ENCODE measurements around the gene IQGAP3.

The IQGAP3 gene

DNA sequence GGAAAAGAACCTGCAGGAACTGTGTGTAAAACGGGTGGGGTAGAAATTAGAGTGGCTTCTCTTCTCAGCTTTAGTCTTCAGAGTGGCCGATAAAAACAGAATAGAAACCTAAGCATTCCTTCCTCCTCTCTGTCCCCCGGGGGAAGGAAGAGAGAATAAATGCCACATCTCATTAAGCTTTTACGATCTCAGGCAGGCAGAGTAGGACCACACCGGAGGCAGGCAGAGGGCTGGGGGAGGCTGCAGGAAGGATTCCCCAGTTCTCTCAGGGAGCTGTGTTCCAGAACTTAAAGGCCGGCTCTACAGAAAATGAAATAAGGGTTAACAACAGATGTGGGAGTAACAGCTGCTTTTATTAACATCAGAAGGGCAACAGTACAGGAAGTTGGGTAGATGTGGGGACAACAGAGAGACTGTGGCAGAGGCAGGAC is 47.3 kb downstream of the IQGAP3 start:
- TF ChIP-seq GATA3 (IDR thresholded peaks at IDR 0.05; ENCODE audit: low read depth, low read length) (no peak), GATA2 (IDR thresholded peaks at IDR 0.05; ENCODE audit: low read depth, low read length) (no peak)

DNA sequence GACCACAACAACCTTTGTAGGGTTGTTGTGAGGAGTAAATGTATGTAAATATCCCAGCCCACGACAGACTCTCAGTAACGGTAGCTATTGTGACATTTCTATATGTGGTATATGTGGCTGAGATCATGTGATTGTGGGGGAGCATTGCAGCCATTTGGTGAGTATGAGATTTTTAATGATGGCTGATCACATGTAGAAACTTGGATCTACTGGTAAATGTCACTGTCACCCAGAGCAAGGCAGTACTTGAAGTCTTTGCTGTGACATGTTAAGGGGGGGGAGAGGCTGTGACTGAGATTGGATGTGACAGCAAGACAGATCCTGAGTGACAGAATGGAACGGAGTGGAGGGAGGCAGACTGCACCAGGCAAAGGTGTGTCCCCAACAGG is 47.9 kb downstream of the IQGAP3 start:
- TF ChIP-seq GATA3 (IDR thresholded peaks at IDR 0.05; ENCODE audit: low read depth, low read length) (no peak), GATA2 (IDR thresholded peaks at IDR 0.05; ENCODE audit: low read depth, low read length) (no peak)

DNA sequence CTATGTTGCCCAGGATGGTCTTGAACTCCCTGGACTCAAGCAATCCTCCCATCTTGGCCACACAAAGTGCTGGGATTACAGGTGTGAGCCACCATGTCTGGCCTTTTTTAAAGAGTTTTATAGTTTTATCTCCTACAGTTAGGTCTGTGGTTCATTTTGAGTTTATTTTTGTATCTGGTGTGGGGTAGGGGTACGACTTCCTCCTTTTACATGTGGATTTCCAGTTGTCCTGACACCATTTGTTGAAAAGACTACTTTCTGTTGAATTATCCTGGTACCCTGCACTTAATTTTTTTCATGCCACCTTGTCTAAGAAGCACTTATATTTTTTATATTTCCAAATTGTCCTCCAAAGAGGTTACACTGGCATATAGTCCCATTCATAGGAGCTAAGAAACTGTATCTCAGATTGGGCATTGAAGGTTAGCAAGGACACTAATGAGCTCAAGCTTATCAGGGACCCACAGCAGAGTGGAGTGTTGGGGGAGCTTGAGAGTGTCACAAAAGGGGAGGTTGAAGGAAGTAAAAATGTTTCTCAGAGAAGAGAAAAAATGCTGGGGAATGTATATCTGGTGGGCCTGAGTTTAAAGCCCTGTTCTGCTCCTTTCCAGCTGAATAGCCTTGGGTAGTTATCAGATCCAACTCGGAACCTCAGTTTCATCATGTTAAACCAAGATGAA is 48.4 kb downstream of the IQGAP3 start:
- TF ChIP-seq GATA2 (IDR thresholded peaks at IDR 0.05; ENCODE audit: low read depth, low read length), result no peak
- no peak for TF ChIP-seq GATA3 (IDR thresholded peaks at IDR 0.05; ENCODE audit: low read depth, low read length)

GRCh38 chr1:156522443-156522970 is 49.9 kb downstream of the IQGAP3 start:
- TF ChIP-seq GATA3 (IDR thresholded peaks at IDR 0.05; ENCODE audit: low read depth, low read length), result no peak; the same call in 1 of the 2 replicates
- TF ChIP-seq GATA2 (IDR thresholded peaks at IDR 0.05; ENCODE audit: low read depth, low read length), result peak; percentile 49; the same call in 1 of the 2 replicates

- TF ChIP-seq GATA2 (IDR thresholded peaks at IDR 0.05; ENCODE audit: low read depth, low read length), result no peak
- TF ChIP-seq GATA3 (IDR thresholded peaks at IDR 0.05; ENCODE audit: low read depth, low read length), result no peak
Observed at GRCh38 chr1:156517748-156518147, 54.6 kb downstream of the IQGAP3 start.

- TF ChIP-seq GATA3 (IDR thresholded peaks at IDR 0.05; ENCODE audit: low read depth, low read length), result no peak
- TF ChIP-seq GATA2 (IDR thresholded peaks at IDR 0.05; ENCODE audit: low read depth, low read length), result no peak
Observed at GRCh38 chr1:156516821-156517220, 55.5 kb downstream of the IQGAP3 start.

DNA sequence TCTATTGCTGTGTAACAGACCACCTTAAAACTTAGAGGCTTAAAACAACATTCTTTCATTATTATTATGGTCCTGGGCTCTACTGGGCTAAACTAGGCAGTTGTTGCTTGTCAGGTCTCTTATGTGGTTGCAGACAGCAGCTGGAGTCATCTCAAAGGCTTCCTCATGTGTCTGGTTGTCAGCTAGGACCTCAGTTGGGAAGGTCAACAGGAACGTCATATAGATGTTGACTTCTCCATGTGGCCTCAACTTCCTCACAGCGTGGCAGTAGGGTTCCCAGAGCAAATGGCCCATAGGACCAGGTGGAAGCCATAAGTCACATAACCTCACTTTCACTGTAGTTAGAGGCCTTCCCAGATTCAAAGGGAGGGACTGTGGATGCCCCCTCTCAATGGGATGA is 56.4 kb downstream of the IQGAP3 start:
- TF ChIP-seq GATA3 (IDR thresholded peaks at IDR 0.05; ENCODE audit: low read depth, low read length) (no peak), GATA2 (IDR thresholded peaks at IDR 0.05; ENCODE audit: low read depth, low read length) (no peak)

DNA sequence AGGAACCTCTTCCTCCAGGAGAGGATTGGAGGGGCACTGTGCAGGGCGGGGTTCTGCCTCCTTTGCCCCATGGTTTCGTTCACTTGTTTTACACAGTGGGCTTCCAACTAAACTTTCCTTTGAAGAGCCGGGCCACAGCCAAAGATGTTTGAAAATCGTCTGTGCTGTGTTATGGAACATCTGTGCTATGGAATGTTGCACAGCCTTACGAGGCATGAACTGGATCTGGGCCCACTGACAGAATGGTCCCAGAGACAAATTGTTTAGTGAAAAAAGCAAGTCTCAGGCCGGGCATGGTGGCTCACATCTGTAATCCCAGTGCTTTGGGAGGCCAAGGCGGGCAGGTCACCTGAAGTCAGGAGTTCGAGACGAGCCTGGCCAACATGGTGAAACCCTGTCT is 59.2 kb downstream of the IQGAP3 start:
- TF ChIP-seq GATA3 (IDR thresholded peaks at IDR 0.05; ENCODE audit: low read depth, low read length) (no peak), GATA2 (IDR thresholded peaks at IDR 0.05; ENCODE audit: low read depth, low read length) (no peak)

- TF ChIP-seq GATA2 (IDR thresholded peaks at IDR 0.05; ENCODE audit: low read depth, low read length), result no peak
- TF ChIP-seq GATA3 (IDR thresholded peaks at IDR 0.05; ENCODE audit: low read depth, low read length), result no peak
Observed at GRCh38 chr1:156511644-156512043, 60.7 kb downstream of the IQGAP3 start.

DNA sequence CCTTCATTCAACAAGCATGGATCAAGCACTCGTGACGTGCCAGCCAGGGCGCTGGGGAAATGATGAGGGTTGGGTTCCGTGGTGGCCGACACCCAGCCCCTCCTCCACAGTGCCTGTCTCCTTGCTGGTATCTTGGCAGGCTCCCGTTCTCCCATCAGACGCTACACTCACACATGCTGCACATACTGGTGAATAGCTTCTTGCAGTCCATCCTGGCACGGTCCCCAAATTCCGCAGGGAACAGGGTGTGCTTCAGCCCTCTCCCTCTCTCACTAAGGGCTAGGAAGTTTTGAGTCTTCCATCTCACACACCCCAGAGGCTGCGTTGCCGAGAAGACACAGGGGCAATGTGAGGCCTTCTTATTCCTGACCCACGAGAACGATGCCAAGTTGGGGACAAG is 61.7 kb downstream of the IQGAP3 start:
- TF ChIP-seq GATA2 (IDR thresholded peaks at IDR 0.05; ENCODE audit: low read depth, low read length) (no peak), GATA3 (IDR thresholded peaks at IDR 0.05; ENCODE audit: low read depth, low read length) (no peak)

- no peak for TF ChIP-seq GATA3 (IDR thresholded peaks at IDR 0.05; ENCODE audit: low read depth, low read length)
- TF ChIP-seq GATA2 (IDR thresholded peaks at IDR 0.05; ENCODE audit: low read depth, low read length), result no peak
Observed at GRCh38 chr1:156509424-156510034, 62.8 kb downstream of the IQGAP3 start.

GRCh38 chr1:156508955-156509234 is 63.5 kb downstream of the IQGAP3 start:
- no peak for TF ChIP-seq GATA2 (IDR thresholded peaks at IDR 0.05; ENCODE audit: low read depth, low read length)
- no peak for TF ChIP-seq GATA3 (IDR thresholded peaks at IDR 0.05; ENCODE audit: low read depth, low read length)

DNA sequence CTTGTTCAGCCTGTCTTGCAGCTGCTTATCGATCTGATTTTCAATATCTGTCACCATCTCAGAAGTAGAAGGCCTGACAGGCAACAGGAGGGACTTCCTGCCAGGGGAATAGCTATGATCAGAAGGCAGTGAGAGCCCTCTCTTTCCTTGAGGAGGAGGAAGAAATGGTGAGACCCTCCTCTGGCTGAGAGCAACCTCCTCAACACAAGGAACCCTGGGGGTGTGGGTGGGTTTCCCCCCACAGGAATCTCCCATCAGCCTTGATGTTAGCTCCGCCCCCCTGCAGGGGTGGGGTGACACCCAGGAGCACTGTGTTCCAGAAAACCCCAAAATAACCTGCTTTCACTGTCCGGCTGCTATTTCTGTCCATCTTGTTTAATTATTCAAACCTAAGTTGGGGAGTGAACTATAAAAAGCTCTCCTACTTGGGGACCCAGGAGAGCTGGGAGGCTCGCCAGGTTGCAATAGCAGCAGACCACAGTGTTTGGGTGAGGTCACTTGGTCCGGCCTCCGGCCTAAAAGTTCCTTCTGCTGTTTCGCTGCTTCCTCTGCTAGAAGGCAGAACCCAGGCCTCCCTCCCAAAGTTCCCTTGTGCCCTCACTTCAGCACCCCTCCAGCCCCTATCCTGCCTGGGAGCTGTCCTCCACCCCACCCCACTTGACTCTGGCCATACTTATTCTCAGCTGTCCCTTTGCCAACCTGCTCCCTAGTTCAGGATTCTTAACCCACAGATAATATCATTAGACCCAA is 64.0 kb downstream of the IQGAP3 start:
- TF ChIP-seq GATA3 (IDR thresholded peaks at IDR 0.05; ENCODE audit: low read depth, low read length), result no peak
- TF ChIP-seq GATA2 (IDR thresholded peaks at IDR 0.05; ENCODE audit: low read depth, low read length), result no peak

DNA sequence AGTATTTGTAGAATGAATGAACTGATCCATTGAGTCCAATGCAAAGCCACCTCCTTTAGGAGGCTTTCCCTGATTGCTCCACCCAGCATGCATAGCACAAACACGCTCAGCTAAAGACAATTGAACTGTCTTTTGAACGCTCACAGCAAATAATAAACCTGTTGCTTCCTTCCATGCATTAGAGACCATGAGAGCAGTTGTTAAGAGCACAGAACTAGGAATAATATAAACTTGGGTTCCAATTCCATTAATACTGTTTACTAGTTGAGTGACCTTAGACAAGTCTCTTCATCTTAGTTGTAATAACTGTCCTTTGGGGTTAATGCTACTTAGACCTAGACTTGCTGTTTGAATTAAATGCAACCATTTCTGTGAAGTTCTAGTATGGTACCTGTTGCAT is 65.9 kb downstream of the IQGAP3 start:
- no peak for TF ChIP-seq GATA3 (IDR thresholded peaks at IDR 0.05; ENCODE audit: low read depth, low read length)
- TF ChIP-seq GATA2 (IDR thresholded peaks at IDR 0.05; ENCODE audit: low read depth, low read length), result no peak

Data from SH-SY5Y (cell line).